Fibroblast of mammary gland (primary cell): Measurements from ENCODE around the gene GDF3.
"Not testable (repeated sequence)": the region's sequence is repeated elsewhere in the genome, so short reads cannot be mapped to it uniquely, and the experiment has no call there.

Experiments
- DNase-seq: peaks from one replicate; pipeline ENCODE4 v3.0.0-alpha.2; 2010; ENCODE audit warnings: low read depth
- H3K4me3 ChIP-seq: 2 replicates; pipeline ENCODE4 v1.5.1; 2011; ENCODE audit warnings: low read depth, mild to moderate bottlenecking, low read length, moderate library complexity; ENCODE audit not compliant: control insufficient read depth
- TF ChIP-seq, protein P1 (sequence below): conservative IDR thresholded peaks from 2 replicates; pipeline ENCODE4 v1.5.1; 2011; ENCODE audit warnings: low read depth, low read length, inconsistent platforms; ENCODE audit not compliant: control insufficient read depth, insufficient read depth

GDF3 gene

GRCh38 chr12:7646178-7646475, 49.4 kb downstream of the GDF3 start:
- TF ChIP-seq, protein P1, sequence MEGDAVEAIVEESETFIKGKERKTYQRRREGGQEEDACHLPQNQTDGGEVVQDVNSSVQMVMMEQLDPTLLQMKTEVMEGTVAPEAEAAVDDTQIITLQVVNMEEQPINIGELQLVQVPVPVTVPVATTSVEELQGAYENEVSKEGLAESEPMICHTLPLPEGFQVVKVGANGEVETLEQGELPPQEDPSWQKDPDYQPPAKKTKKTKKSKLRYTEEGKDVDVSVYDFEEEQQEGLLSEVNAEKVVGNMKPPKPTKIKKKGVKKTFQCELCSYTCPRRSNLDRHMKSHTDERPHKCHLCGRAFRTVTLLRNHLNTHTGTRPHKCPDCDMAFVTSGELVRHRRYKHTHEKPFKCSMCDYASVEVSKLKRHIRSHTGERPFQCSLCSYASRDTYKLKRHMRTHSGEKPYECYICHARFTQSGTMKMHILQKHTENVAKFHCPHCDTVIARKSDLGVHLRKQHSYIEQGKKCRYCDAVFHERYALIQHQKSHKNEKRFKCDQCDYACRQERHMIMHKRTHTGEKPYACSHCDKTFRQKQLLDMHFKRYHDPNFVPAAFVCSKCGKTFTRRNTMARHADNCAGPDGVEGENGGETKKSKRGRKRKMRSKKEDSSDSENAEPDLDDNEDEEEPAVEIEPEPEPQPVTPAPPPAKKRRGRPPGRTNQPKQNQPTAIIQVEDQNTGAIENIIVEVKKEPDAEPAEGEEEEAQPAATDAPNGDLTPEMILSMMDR = no peak
- DNase-seq = no peak
- H3K4me3 ChIP-seq = no peak overlapping the region

- TF ChIP-seq, protein P1 = peak; percentile 91
These were observed 50.0 kb downstream of the GDF3 start for GRCh38 chr12:7645395-7646177.

DNA sequence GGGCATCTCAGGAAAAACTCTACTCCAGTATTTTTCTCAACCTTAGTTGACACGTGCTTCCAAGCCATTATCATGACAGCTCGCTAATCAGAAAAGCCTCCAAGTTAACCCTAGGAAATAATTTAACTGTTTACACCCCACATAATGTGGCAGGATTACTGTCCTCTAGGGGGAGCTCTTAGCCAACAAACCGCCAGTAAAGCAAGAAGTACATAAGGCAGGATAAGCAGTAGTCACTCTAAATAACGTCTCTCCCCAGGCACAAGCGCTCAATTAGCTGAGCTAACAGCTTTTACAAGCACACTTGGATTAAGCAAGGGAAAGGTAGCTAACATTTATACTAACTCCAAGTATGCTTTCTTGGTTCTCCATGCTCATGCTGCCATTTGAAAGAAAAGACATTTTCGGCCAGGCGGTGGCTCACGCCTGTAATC, 52.7 kb downstream of the GDF3 start:
- DNase-seq = peak; percentile 34
- TF ChIP-seq, protein P1 = peak; percentile 52
- no peak overlapping the region for H3K4me3 ChIP-seq

More at GRCh38 chr12:7645395-7646177, 50.0 kb downstream of the GDF3 start:
- no peak overlapping the region for H3K4me3 ChIP-seq
- peak; percentile 54 for DNase-seq

- TF ChIP-seq, protein P1 = no peak
- DNase-seq = no peak
- H3K4me3 ChIP-seq = no peak overlapping the region
These were observed 53.3 kb downstream of the GDF3 start for GRCh38 chr12:7642287-7642686.

DNA sequence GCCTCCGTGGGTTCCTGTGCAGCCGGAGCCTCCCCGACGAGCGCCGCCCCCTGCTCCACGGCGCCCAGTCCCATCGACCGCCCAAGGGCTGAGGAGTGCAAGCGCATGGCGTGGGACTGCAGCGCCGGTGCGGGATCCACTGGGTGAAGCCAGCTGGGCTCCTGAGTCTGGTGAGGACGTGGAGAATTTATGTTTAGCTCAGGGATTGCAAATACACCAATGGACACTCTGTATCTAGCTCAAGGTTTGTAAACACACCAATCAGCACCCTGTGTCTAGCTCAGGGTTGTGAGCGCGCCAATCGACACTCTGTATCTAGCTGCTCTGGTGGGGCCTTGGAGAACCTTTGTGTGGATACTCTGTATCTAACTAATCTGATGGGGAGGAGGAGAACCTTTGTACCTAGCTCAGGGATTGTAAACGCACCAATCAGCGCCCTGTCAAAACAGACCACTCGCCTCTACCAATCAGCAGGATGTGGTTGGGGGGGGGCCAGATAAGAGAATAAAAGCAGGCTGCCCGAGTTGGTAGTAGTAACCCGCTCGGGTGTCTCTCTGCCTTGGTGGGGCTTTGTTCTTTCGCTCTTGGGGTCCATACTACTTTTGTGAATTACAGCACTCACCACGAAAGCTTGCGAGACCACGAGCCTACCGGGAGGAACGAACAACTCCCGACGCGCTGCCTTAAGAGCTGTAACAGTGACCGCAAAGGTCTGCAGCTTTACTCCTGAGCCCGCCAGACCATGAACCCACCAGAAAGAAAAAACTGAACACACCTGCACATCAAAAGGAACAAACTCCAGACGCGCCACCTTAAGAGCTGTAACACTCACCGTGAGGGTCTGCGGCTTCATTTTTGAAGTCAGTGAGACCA, 55.2 kb downstream of the GDF3 start:
- H3K4me3 ChIP-seq, DNase-seq: not testable (repeated sequence)
